SK-N-SH (cell line): Measurements from ENCODE around the gene IP6K1.

Experiments
- CTCF ChIP-seq: fragments of 200-600 bp; sonication (generic); IDR thresholded peaks from 2 replicates; pipeline ENCODE4 v1.6.1; 2017; ENCODE audit warnings: antibody characterized with exemption, mild to moderate bottlenecking, moderate library complexity
- IRF3 ChIP-seq: fragments of 150-350 bp; IDR thresholded peaks from 2 replicates; pipeline ENCODE4 v1.6.1; 2016; ENCODE audit warnings: mild to moderate bottlenecking, low read depth, low read length
- PBX3 ChIP-seq: IDR thresholded peaks from 2 replicates; pipeline ENCODE4; 2012
- RAD21 ChIP-seq: IDR thresholded peaks from 2 replicates; pipeline ENCODE4 v1.6.1; 2012; ENCODE audit warnings: mild to moderate bottlenecking, low read length

GRCh38 chr3:49723296-49723627 is 63.1 kb downstream of the IP6K1 start:
- TF ChIP-seq CTCF = no peak
- no peak for TF ChIP-seq IRF3
- TF ChIP-seq PBX3 = no peak
- no peak for TF ChIP-seq RAD21
